Upper lobe of left lung (tissue), 6 donors: ENCODE measurements around the gene PPM1L. TPM values are rescaled to one million over a fixed set of nuclear protein-coding genes. Genes with fewer than 3 reads are reported as not detected.

Experiments
- ATAC-seq, 2 donors: fragments of 200-7000 bp; cut with Tn5 transposase; one replicate each; pipeline ENCODE4 v1.9.1; 2022; ENCODE audit warnings: mild to moderate bottlenecking in 2 of 2, moderate library complexity in 2 of 2; ENCODE audit not compliant: low FRiP score in 2 of 2
- DNase-seq, 2 donors: peaks; one replicate each; pipeline ENCODE4 v3.0.0-alpha.2; 2019 to 2020
- H3K27ac ChIP-seq, 4 donors: fragments of 200-600 bp; sonication (generic); one replicate each; pipeline ENCODE4 v1.5.1; 2016 to 2019
- H3K27me3 ChIP-seq, 4 donors: fragments of 200-600 bp; sonication (generic); one replicate each; pipeline ENCODE4 v1.5.1; 2017 to 2019
- H3K36me3 ChIP-seq, 4 donors: fragments of 200-600 bp; sonication (generic); one replicate each; pipeline ENCODE4 v1.5.1; 2016 to 2019
- H3K4me1 ChIP-seq, 4 donors: fragments of 200-600 bp; sonication (generic); one replicate each; pipeline ENCODE4 v1.5.1; 2018 to 2019
- H3K4me3 ChIP-seq, 4 donors: fragments of 200-600 bp; sonication (generic); one replicate each; pipeline ENCODE4 v1.5.1; 2017 to 2019; ENCODE audit warnings: mild to moderate bottlenecking in 2 of 4, moderate library complexity in 1 of 4
- H3K9me3 ChIP-seq, 4 donors: fragments of 200-600 bp; sonication (generic); one replicate each; pipeline ENCODE4 v1.5.1; 2018 to 2019
- EP300 ChIP-seq, 4 donors: sonication (generic); formaldehyde crosslinking; IDR thresholded peaks; one replicate each; pipeline ENCODE4 v1.5.1; 2017; ENCODE audit warnings: antibody characterized with exemption in 4 of 4, control low read depth in 2 of 4
- POLR2A ChIP-seq, 4 donors: fragments of 450-650 bp; IDR thresholded peaks; one replicate each; pipeline ENCODE4 v1.5.1; 2016 to 2017; ENCODE audit warnings: antibody characterized with exemption in 4 of 4, mild to moderate bottlenecking in 2 of 4
- POLR2AphosphoS5 ChIP-seq, 2 donors: sonication (generic); formaldehyde crosslinking; IDR thresholded peaks; one replicate each; pipeline ENCODE4 v1.5.1; 2017; ENCODE audit warnings: antibody characterized with exemption in 2 of 2
- WGBS, 2 donors: methylation state at CpG; one replicate each; pipeline ENCODE4 v1.1.5; 2017 to 2018; 5-methylcytosine and 5-hydroxymethylcytosine counted together
- total RNA-seq, 6 donors: library from RNA; depleted of rRNA in 4 of 6; stranded (reverse); fragments of >200 nt in 4 of 6; gene quantifications; one replicate each; pipeline versions ENCODE4 v1.1.0 to v1.2.1, GENCODE V29; 2016 to 2021
- TF ChIP-seq, protein P1 (sequence below), 6 experiments: fragments of 450-650 bp in 4 of 6; fragments of 200-600 bp in 2 of 6; sonication (generic) in 2 of 6; IDR thresholded peaks; one replicate each; pipeline ENCODE4 v1.5.1; 2016 to 2019; ENCODE audit warnings: antibody characterized with exemption in 6 of 6
- donor health status: DM: no; HTN: no; CAD: no; lungs with moderate emphysema.
- donor health status: DM: no; HTN: yes; CAD: no; lungs with severe emphysema.

The PPM1L gene
- total RNA-seq, 6 donors from 2014 or later: 11.3 to 26.8 (median 18.7) TPM

DNA sequence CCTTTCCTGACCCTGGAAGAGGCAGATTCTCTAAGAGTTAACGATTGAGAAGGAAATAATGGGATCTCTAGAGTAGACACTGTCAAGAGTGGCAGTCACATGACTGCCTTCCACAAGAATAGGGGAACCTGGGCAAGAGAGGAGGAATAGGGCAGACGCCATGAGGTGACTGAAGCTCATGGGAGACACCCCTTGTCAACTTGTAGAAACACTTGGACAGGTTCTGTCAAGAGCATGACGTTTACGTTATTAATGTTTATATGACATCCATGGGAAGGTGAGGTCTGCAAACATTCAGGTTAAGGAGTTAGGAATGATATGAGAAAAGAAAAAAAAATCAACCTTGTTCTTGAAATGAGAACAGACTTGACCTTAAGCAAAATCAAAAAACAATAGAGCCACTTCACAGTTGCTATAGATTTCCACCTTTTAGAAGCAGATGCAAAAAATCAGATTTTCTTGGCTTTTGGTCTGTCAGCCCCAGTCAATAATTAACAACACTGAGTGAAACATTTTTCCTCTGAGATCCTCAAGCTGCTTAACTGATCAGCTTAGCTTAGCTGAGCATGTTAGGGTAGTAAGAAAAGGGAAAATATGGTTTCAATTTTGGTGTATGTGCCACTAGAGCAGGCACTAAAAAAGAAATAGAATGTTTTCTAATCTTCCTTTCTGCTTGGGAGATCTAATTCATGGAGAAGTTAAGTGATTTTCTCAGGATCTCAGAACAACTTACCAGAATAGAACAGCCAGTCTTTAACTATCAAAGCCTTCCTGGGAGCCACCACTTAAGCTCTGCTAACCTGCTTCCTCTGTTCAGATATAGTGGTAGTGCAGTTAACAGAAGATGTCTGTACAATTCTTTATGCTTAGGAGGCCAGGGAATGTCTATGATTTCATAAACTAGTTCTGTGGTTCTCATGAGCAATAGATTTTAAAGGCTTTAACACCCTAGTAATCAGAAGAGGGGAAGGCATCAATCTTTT lies 232.2 kb downstream of the PPM1L start:
- Histone ChIP-seq H3K27me3 (no peaks in the 10 kb centered on the region), H3K36me3 (no peaks in the 10 kb centered on the region), H3K4me3 (no peak overlapping the region), H3K4me1 (no peaks in the 10 kb centered on the region), H3K27ac (no peak overlapping the region), H3K9me3 (no peaks in the 10 kb centered on the region)
- no peak for TF ChIP-seq POLR2AphosphoS5 (IDR thresholded peaks at IDR 0.05)
- no peak for TF ChIP-seq EP300 (IDR thresholded peaks at IDR 0.05)
- TF ChIP-seq POLR2A (IDR thresholded peaks at IDR 0.05): no peak
- TF ChIP-seq, protein P1, sequence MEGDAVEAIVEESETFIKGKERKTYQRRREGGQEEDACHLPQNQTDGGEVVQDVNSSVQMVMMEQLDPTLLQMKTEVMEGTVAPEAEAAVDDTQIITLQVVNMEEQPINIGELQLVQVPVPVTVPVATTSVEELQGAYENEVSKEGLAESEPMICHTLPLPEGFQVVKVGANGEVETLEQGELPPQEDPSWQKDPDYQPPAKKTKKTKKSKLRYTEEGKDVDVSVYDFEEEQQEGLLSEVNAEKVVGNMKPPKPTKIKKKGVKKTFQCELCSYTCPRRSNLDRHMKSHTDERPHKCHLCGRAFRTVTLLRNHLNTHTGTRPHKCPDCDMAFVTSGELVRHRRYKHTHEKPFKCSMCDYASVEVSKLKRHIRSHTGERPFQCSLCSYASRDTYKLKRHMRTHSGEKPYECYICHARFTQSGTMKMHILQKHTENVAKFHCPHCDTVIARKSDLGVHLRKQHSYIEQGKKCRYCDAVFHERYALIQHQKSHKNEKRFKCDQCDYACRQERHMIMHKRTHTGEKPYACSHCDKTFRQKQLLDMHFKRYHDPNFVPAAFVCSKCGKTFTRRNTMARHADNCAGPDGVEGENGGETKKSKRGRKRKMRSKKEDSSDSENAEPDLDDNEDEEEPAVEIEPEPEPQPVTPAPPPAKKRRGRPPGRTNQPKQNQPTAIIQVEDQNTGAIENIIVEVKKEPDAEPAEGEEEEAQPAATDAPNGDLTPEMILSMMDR (IDR thresholded peaks at IDR 0.05): no peak
- ATAC-seq (no peak), DNase-seq (no peak)
- WGBS, 2 donors: 62 to 70% methylated on average over 4 of the region's 4 CpGs

DNA sequence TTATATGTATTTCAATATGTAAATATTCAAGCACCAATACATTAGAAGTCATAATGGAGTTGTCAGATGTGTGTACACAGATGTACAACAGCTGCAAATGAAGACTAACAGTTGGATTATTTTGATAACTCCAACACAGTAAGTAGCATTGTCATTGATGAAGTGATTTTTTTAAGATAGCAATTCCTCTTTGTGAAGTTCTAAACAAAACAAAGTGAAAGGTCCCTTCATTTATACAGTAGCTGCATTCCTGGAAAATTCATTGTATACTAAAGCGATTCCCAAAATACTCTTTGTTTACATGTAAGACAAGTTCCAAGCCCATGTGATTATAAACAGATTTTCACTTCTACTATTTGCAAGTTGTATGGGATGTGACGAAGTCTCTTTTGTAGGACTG lies 234.4 kb downstream of the PPM1L start:
- no peak for TF ChIP-seq POLR2A (IDR thresholded peaks at IDR 0.05)
- TF ChIP-seq, protein P1 (IDR thresholded peaks at IDR 0.05): no peak
- TF ChIP-seq EP300 (IDR thresholded peaks at IDR 0.05): no peak
- TF ChIP-seq POLR2AphosphoS5 (IDR thresholded peaks at IDR 0.05): no peak
- ATAC-seq: no peak

GRCh38 chr3:160992712-160993111 lies 236.7 kb downstream of the PPM1L start:
- WGBS, 2 donors: 55 to 96% methylated on average over 3 of the region's 3 CpGs

More for the DNA sequence above, 234.4 kb downstream of the PPM1L start:
- no peaks in the 10 kb centered on the region for H3K9me3 ChIP-seq
- no peak overlapping the region for H3K4me3 ChIP-seq
- no peak for DNase-seq
- H3K27me3 ChIP-seq: no peaks in the 10 kb centered on the region
- no peak overlapping the region for H3K27ac ChIP-seq
- H3K4me1 ChIP-seq: no peaks in the 10 kb centered on the region
- H3K36me3 ChIP-seq: no peaks in the 10 kb centered on the region
- 52 to 57% methylated on average over 2 of the region's 2 CpGs for WGBS, 2 donors

GRCh38 chr3:160996811-160997210 lies 240.8 kb downstream of the PPM1L start:
- DNase-seq (no peak), ATAC-seq (no peak)
- no peaks in the 10 kb centered on the region for H3K9me3 ChIP-seq
- TF ChIP-seq EP300 (IDR thresholded peaks at IDR 0.05) (no peak), POLR2A (IDR thresholded peaks at IDR 0.05) (no peak), POLR2AphosphoS5 (IDR thresholded peaks at IDR 0.05) (no peak)
- TF ChIP-seq, protein P1 (IDR thresholded peaks at IDR 0.05): no peak
- H3K4me1 ChIP-seq: no peaks in the 10 kb centered on the region
- no peaks in the 10 kb centered on the region for H3K36me3 ChIP-seq
- no peak overlapping the region for H3K27ac ChIP-seq
- no peak overlapping the region for H3K4me3 ChIP-seq
- H3K27me3 ChIP-seq: no peaks in the 10 kb centered on the region

More at GRCh38 chr3:160992712-160993111, 236.7 kb downstream of the PPM1L start:
- TF ChIP-seq, protein P1 (IDR thresholded peaks at IDR 0.05): no peak
- no peak for TF ChIP-seq POLR2AphosphoS5 (IDR thresholded peaks at IDR 0.05)
- TF ChIP-seq POLR2A (IDR thresholded peaks at IDR 0.05): no peak
- no peak for TF ChIP-seq EP300 (IDR thresholded peaks at IDR 0.05)
- no peak overlapping the region for H3K27ac ChIP-seq
- no peaks in the 10 kb centered on the region for H3K27me3 ChIP-seq
- H3K9me3 ChIP-seq: no peaks in the 10 kb centered on the region
- no peak for DNase-seq
- H3K4me1 ChIP-seq: no peaks in the 10 kb centered on the region
- no peak for ATAC-seq
- H3K4me3 ChIP-seq: no peak overlapping the region
- H3K36me3 ChIP-seq: no peaks in the 10 kb centered on the region
